PC-3 (cell line): ENCODE measurements around the gene DIP2C. TPM values are rescaled to one million over a fixed set of nuclear protein-coding genes. Genes with fewer than 3 reads are reported as not detected.
"Not testable (repeated sequence)": the region's sequence is repeated elsewhere in the genome, so short reads cannot be mapped to it uniquely, and the experiment has no call there.

Source experiments
- ATAC-seq: fragments of 200-7000 bp; cut with Tn5 transposase; 2 replicates; pipeline ENCODE4 v1.9.1; 2020; ENCODE audit warnings: mild to moderate bottlenecking, moderate library complexity
- BruUV-seq: library from RNA; stranded (reverse); fragments of 400-500 nt; replicated peaks from 2 replicates; lab custom pipeline; 2021; lab: Mats Ljungman, UMichigan
- CTCF ChIA-PET: fragments of 300-600 bp; sonication (Branson Sonifier 250); formaldehyde crosslinking; loops from one replicate; lab custom pipeline; 2022; ENCODE audit warnings: antibody characterized with exemption; lab: Charles Lee
- POLR2A ChIA-PET: fragments of 300-600 bp; sonication (Branson Sonifier 250); formaldehyde crosslinking; loops from one replicate; lab custom pipeline; 2022; ENCODE audit warnings: antibody characterized with exemption; ENCODE audit not compliant: unreplicated experiment; lab: Charles Lee
- DNase-seq: peaks from one replicate; pipeline ENCODE4 v3.0.0-alpha.2; 2015
- H2AFZ ChIP-seq: fragments of 300-600 bp; sonication (generic); 2 replicates; pipeline ENCODE4 v1.6.0; 2016; ENCODE audit warnings: antibody characterized with exemption, low read length
- H3F3A ChIP-seq: fragments of 300-600 bp; sonication (generic); one replicate; pipeline ENCODE4 v1.6.0; 2017; ENCODE audit warnings: antibody characterized with exemption, low read length, control low read depth, mild to moderate bottlenecking; ENCODE audit not compliant: unreplicated experiment
- H3K27ac ChIP-seq: fragments of 300-600 bp; sonication (generic); 2 replicates; pipeline ENCODE4 v1.5.1; 2016; ENCODE audit warnings: mild to moderate bottlenecking, low read length
- H3K27me3 ChIP-seq: fragments of 300-600 bp; sonication (generic); 2 replicates; pipeline ENCODE4 v1.6.1; 2016; ENCODE audit warnings: low read length, mixed read lengths
- H3K36me3 ChIP-seq: fragments of 300-600 bp; sonication (generic); 2 replicates; pipeline ENCODE4 v1.6.1; 2016; ENCODE audit warnings: low read depth, mixed run types, low read length, mixed read lengths
- H3K4me1 ChIP-seq: fragments of 300-600 bp; sonication (generic); 2 replicates; pipeline ENCODE4 v1.5.1; 2016; ENCODE audit warnings: low read length; ENCODE audit not compliant: insufficient read depth
- H3K4me2 ChIP-seq: fragments of 300-600 bp; sonication (generic); 2 replicates; pipeline ENCODE4 v1.6.0; 2016; ENCODE audit warnings: low read length
- H3K4me3 ChIP-seq: fragments of 300-600 bp; sonication (generic); 2 replicates; pipeline ENCODE4 v1.5.1; 2016; ENCODE audit warnings: mild to moderate bottlenecking, low read length, mixed read lengths
- H3K79me2 ChIP-seq: fragments of 300-600 bp; sonication (generic); 2 replicates; pipeline ENCODE4 v1.6.1; 2017; ENCODE audit warnings: low read length, mixed read lengths
- H3K9ac ChIP-seq: fragments of 300-600 bp; sonication (generic); 2 replicates; pipeline ENCODE4 v1.6.0; 2016; ENCODE audit warnings: mild to moderate bottlenecking, low read length
- H3K9me2 ChIP-seq: fragments of 300-600 bp; sonication (generic); replicated peaks from 2 replicates; pipeline ENCODE4 v1.6.1; 2016; ENCODE audit warnings: mixed run types, low read length, mixed read lengths
- H3K9me3 ChIP-seq: fragments of 300-600 bp; sonication (generic); 2 replicates; pipeline ENCODE4 v1.6.1; 2016; ENCODE audit warnings: low read length, mixed read lengths
- H4K20me1 ChIP-seq: fragments of 300-600 bp; sonication (generic); 2 replicates; pipeline ENCODE4 v1.6.1; 2016; ENCODE audit warnings: low read length, mixed read lengths
- EZH2 ChIP-seq: fragments of 300-600 bp; sonication (generic); IDR thresholded peaks from one replicate; pipeline ENCODE4 v1.6.1; 2017; ENCODE audit warnings: antibody characterized with exemption, mild to moderate bottlenecking, low read length; ENCODE audit not compliant: unreplicated experiment
- EZH2phosphoT487 ChIP-seq: fragments of 300-600 bp; sonication (generic); IDR thresholded peaks from 2 replicates; pipeline ENCODE4 v1.6.1; 2018; ENCODE audit warnings: mild to moderate bottlenecking, antibody characterized with exemption, low read length, borderline replicate concordance
- intact Hi-C: fragments of 100-400 bp; cut with micrococcal nuclease; formaldehyde crosslinking; loops from 2 replicates; pipeline ENCODE4 v1.9.0; 2023
- total RNA-seq: library from RNA; depleted of rRNA; stranded (reverse); fragments of >200 nt; gene quantifications from 2 replicates; pipeline ENCODE4 v1.2.3, GENCODE V29; 2014
- TF ChIP-seq, protein P1 (sequence below): fragments of 300-600 bp; sonication (generic); conservative IDR thresholded peaks from 2 replicates; pipeline ENCODE4 v1.5.1; 2017; ENCODE audit warnings: antibody characterized with exemption, low read depth, mild to moderate bottlenecking, low read length

The DIP2C gene
- total RNA-seq, 1 experiment from 2014 or later, result 3.1 TPM

DNA sequence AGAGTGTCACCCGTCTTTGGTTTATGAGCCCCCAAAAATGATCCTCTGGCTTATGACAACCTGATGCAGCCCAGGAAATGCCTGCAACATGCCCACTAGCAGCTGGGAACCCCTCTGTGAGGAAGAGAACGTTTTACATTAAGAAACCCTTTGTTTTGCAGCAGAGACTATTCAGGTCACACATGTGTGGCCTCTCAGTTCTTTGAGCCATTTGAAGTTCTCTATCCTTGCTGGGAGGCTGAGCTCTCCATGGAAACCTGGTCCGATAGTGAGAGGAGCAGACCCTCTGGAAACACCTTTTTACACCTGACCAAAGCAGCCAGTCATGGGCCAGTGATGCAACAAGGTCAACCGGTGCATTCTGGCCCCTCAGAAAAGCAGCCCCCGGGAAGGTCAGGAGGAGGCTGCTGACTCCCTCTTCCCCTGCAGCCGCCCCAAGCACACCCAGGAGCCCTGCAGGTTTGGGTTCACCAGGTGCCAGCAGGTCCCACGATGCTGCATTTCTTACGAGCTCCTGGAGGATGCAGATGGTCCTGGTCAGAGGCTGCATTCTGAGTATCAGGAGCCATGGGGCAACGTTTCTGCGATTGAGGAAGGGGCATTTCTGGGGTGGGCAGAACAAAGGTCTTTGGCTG, 419.9 kb downstream of the DIP2C start:
- no peak overlapping the region for H3K9ac ChIP-seq
- TF ChIP-seq, protein P1, sequence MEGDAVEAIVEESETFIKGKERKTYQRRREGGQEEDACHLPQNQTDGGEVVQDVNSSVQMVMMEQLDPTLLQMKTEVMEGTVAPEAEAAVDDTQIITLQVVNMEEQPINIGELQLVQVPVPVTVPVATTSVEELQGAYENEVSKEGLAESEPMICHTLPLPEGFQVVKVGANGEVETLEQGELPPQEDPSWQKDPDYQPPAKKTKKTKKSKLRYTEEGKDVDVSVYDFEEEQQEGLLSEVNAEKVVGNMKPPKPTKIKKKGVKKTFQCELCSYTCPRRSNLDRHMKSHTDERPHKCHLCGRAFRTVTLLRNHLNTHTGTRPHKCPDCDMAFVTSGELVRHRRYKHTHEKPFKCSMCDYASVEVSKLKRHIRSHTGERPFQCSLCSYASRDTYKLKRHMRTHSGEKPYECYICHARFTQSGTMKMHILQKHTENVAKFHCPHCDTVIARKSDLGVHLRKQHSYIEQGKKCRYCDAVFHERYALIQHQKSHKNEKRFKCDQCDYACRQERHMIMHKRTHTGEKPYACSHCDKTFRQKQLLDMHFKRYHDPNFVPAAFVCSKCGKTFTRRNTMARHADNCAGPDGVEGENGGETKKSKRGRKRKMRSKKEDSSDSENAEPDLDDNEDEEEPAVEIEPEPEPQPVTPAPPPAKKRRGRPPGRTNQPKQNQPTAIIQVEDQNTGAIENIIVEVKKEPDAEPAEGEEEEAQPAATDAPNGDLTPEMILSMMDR, result no peak
- no peak for TF ChIP-seq EZH2phosphoT487
- no peak overlapping the region for H2AFZ ChIP-seq
- H4K20me1 ChIP-seq, result no peaks in the 10 kb centered on the region
- ChIA-PET CTCF (no interaction called here), POLR2A (no interaction called here)
- no peaks in the 10 kb centered on the region for H3K79me2 ChIP-seq
- BruUV-seq, result no TSS peak
- no peak for ATAC-seq
- no peak for DNase-seq
- H3K27me3 ChIP-seq, result no peaks in the 10 kb centered on the region
- H3K27ac ChIP-seq, result no peak overlapping the region
- H3K4me1 ChIP-seq, result peaks cover 4% of the 10 kb centered on the region; the same call in 1 of the 2 replicates
- H3K9me3 ChIP-seq, result no peaks in the 10 kb centered on the region
- no peak overlapping the region for H3K4me3 ChIP-seq
- no peak overlapping the region for H3K4me2 ChIP-seq
- H3F3A ChIP-seq, result no peaks in the 10 kb centered on the region
- no peaks in the 10 kb centered on the region for H3K9me2 ChIP-seq
- intact Hi-C loops, result no loop called here
- H3K36me3 ChIP-seq, result no peaks in the 10 kb centered on the region

DNA sequence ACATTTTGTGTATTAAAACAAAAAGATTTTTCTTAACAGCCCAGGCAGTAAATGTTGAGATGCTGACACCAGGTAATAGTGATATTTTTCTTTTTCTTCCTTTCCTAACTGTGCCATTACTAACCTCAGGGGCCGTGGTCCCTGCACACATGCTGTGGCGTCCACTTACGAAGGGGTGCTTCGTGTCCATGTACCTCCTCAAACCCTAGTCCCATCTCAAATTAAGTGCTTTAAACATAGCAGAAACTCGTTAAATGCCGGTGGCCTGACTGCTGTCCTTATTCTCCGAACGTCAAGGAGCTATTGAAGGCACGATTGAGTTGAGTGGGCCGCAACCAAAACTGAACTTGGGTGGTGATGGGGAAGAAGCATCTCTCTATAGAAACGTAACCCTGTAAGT, 421.8 kb downstream of the DIP2C start:
- peaks cover 9% of the 10 kb centered on the region; the same call in 1 of the 2 replicates for H3K4me1 ChIP-seq
- H3K27ac ChIP-seq, result no peak overlapping the region
- no TSS peak for BruUV-seq
- no peak overlapping the region for H3K4me2 ChIP-seq
- no peaks in the 10 kb centered on the region for H3K36me3 ChIP-seq
- DNase-seq (no peak), ATAC-seq (no peak)
- H3K9me2 ChIP-seq, result no peaks in the 10 kb centered on the region
- no peaks in the 10 kb centered on the region for H3K27me3 ChIP-seq
- peaks cover 4% of the 10 kb centered on the region for H3F3A ChIP-seq
- no peak overlapping the region for H3K9ac ChIP-seq
- intact Hi-C loops, result no loop called here
- H3K9me3 ChIP-seq, result no peaks in the 10 kb centered on the region
- POLR2A ChIA-PET, result no interaction called here
- CTCF ChIA-PET, result no interaction called here
- no peaks in the 10 kb centered on the region for H4K20me1 ChIP-seq
- no peak for TF ChIP-seq EZH2
- TF ChIP-seq EZH2phosphoT487, result no peak
- TF ChIP-seq, protein P1, result no peak
- H2AFZ ChIP-seq, result no peak overlapping the region
- no peak overlapping the region for H3K4me3 ChIP-seq
- H3K79me2 ChIP-seq, result no peaks in the 10 kb centered on the region

DNA sequence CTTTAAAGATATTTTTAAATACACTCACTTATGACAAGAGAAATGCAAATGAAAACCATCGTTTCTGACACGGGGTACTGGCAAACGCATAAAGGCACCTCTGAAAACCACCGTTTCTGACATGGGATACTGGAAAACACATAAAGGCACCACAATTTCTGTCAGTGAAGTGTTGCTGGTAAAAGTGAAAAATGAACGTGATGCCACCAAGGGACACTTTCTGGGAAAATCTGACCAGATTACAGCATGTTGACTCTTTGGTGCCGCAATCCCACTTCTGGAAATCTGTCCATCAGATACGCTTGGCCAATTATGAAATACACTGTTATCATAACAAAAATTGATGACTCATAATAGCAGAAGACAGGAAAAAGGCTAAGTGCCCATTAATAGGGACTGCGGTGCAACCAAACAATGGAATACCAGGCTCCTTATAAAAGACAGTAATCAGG, 422.5 kb downstream of the DIP2C start:
- BruUV-seq, result no TSS peak
- H3K27ac ChIP-seq, result peak overlapping the region; percentile 29

DNA sequence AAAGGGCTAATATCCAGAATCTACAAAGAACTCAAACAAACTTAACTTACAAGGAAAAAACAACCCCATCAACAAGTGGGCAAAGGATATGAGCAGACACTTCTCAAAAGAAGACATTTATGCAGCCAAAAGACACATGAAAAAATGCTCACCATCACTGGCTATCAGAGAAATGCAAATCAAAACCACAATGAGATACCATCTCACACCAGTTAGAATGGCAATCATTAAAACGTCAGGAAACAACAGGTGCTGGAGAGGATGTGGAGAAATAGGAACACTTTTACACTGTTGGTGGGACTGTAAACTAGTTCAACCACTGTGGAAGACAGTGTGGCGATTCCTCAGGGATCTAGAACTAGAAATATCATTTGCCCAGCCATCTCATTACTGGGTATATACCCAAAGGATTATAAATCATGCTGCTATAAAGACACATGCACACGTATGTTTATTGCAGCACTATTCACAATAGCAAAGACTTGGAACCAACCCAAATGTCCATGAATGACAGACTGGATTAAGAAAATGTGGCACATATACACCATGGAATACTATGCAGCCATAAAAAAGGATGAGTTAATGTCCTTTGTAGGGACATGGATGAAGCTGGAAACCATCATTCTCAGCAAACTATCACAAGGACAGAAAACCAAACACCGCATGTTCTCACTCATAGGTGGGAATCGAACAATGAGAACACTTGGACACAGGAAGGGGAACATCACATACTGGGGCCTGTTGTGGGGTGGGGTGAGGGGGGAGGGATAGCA, 423.5 kb downstream of the DIP2C start:
- H3K79me2 ChIP-seq, H3K4me2 ChIP-seq, H3F3A ChIP-seq, H3K9ac ChIP-seq, DNase-seq, BruUV-seq, H4K20me1 ChIP-seq, H3K27me3 ChIP-seq, H3K9me2 ChIP-seq, H3K36me3 ChIP-seq, H3K9me3 ChIP-seq, CTCF ChIA-PET, H3K4me3 ChIP-seq, intact Hi-C loops, H2AFZ ChIP-seq, ATAC-seq, H3K4me1 ChIP-seq: not testable (repeated sequence)
- H3K27ac ChIP-seq, result peak overlapping the region; percentile 90
- POLR2A ChIA-PET, result interaction anchor here (1.0 kb wide), 1 partner anchor 64 kb away, joined by 13 read pairs; no protein-coding TSS in a partner anchor

More for the DNA sequence above, 422.5 kb downstream of the DIP2C start:
- Histone ChIP-seq H3K9ac (no peak overlapping the region), H3K9me2 (no peaks in the 10 kb centered on the region), H2AFZ (no peak overlapping the region), H4K20me1 (no peaks in the 10 kb centered on the region), H3K4me2 (no peak overlapping the region), H3F3A (peaks cover 4% of the 10 kb centered on the region), H3K27me3 (no peaks in the 10 kb centered on the region), H3K4me3 (no peak overlapping the region), H3K79me2 (no peaks in the 10 kb centered on the region), H3K4me1 (peaks cover 9% of the 10 kb centered on the region; the same call in 1 of the 2 replicates), H3K36me3 (no peaks in the 10 kb centered on the region), H3K9me3 (no peaks in the 10 kb centered on the region)
- ChIA-PET POLR2A (no interaction called here), CTCF (no interaction called here)
- peak; percentile 45 for DNase-seq
- intact Hi-C loops, result no loop called here
- peak; percentile 54 for ATAC-seq
- TF ChIP-seq, protein P1, result no peak
- TF ChIP-seq EZH2, result no peak
- TF ChIP-seq EZH2phosphoT487, result no peak
